Smooth muscle cell (in vitro differentiated cells): ENCODE results near the gene CRTC1. TPM values are rescaled to one million over a fixed set of nuclear protein-coding genes. Genes with fewer than 3 reads are reported as not detected.
"Not testable (repeated sequence)": the region's sequence is repeated elsewhere in the genome, so short reads cannot be mapped to it uniquely, and the experiment has no call there.

Experiments used
- DNase-seq: peaks from one replicate; lab custom pipeline; 2025; ENCODE audit not compliant: unreplicated experiment; lab: John Stamatoyannopoulos, UW
- H2AFZ ChIP-seq: fragments of 200-600 bp; sonication (generic); 2 replicates; pipeline ENCODE4 v1.6.0; 2016; ENCODE audit warnings: antibody characterized with exemption, low read depth, mild to moderate bottlenecking
- H3F3A ChIP-seq: fragments of 200-600 bp; sonication (generic); 2 replicates; pipeline ENCODE4 v1.6.0; 2017; ENCODE audit warnings: antibody characterized with exemption, low read depth
- H3K27ac ChIP-seq: fragments of 200-600 bp; sonication (generic); 2 replicates; pipeline ENCODE4 v1.5.1; 2016; ENCODE audit warnings: low read depth, mild to moderate bottlenecking
- H3K27me3 ChIP-seq: fragments of 200-600 bp; sonication (generic); 2 replicates; pipeline ENCODE4 v1.6.1; 2016; ENCODE audit warnings: low read depth, mild to moderate bottlenecking
- H3K36me3 ChIP-seq: fragments of 200-600 bp; sonication (generic); 2 replicates; pipeline ENCODE4 v1.5.1; 2016; ENCODE audit warnings: low read depth
- H3K4me1 ChIP-seq: fragments of 200-600 bp; sonication (generic); 2 replicates; pipeline ENCODE4 v1.5.1; 2016; ENCODE audit warnings: low read depth
- H3K4me2 ChIP-seq: fragments of 200-600 bp; sonication (generic); 2 replicates; pipeline ENCODE4 v1.6.0; 2016; ENCODE audit warnings: mild to moderate bottlenecking
- H3K4me3 ChIP-seq: fragments of 200-600 bp; sonication (generic); 2 replicates; pipeline ENCODE4 v1.5.1; 2016; ENCODE audit warnings: mild to moderate bottlenecking
- H3K79me2 ChIP-seq: fragments of 200-600 bp; sonication (generic); 2 replicates; pipeline ENCODE4 v1.6.0; 2016; ENCODE audit warnings: low read depth, mild to moderate bottlenecking
- H3K9ac ChIP-seq: fragments of 200-600 bp; sonication (generic); 2 replicates; pipeline ENCODE4 v1.6.0; 2016; ENCODE audit warnings: low read depth
- H3K9me3 ChIP-seq: fragments of 200-600 bp; sonication (generic); replicated peaks from 2 replicates; pipeline ENCODE4 v1.5.1; 2016; ENCODE audit warnings: low read depth
- H4K20me1 ChIP-seq: fragments of 200-600 bp; sonication (generic); 2 replicates; pipeline ENCODE4 v1.6.0; 2016; ENCODE audit warnings: low read depth
- WGBS: methylation state at CpG from one replicate; pipeline ENCODE4 v1.1.7; 2016; ENCODE audit warnings: low lambda C conversion rate; 5-methylcytosine and 5-hydroxymethylcytosine counted together
- polyA plus RNA-seq: library from polyadenylated mRNA; unstranded; fragments of >200 nt; fragmentation: Nextera tagmentation; extraction: Ambion mirVana; gene quantifications from 2 replicates; pipeline ENCODE4 v1.2.1, GENCODE V29; 2016
- total RNA-seq: library from RNA; depleted of rRNA; stranded (reverse); fragments of >200 nt; gene quantifications from 2 replicates; pipeline ENCODE4 v1.2.3, GENCODE V29; 2014
- TF ChIP-seq, protein P1 (sequence below): fragments of 200-600 bp; sonication (generic); IDR thresholded peaks from 2 replicates; pipeline ENCODE4 v1.5.1; 2017; ENCODE audit warnings: borderline replicate concordance, mild to moderate bottlenecking, antibody characterized with exemption; ENCODE audit not compliant: insufficient read depth, poor library complexity, severe bottlenecking

Gene CRTC1
- total and polyA plus RNA-seq, 2 experiments from 2014 or later, result 1.6 to 3.1 TPM

DNA sequence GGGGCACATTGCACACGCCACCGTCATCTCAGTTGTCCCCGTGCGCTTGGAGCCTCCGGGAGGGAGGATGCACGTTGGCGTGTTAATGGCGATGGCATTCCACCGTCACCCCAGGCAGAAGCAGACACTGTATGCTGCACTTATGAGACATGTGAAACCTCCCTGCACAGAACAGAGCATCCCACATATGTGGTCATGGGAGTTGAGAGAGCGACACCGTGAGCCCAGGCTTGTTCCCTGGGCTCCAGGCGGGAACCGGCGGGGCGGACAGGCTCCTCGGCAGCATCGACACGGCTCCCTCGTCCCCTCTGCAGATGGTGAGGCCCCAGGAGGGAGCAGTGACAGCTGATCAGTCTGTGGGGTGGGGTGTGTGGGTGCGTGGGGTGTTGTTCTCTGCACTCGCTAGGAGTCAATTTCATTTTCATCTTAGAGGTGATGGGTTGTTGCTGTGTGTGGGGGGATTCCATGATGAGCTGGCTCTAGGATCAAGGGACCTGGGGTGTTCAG lies 40.4 kb downstream of the CRTC1 start:
- Histone ChIP-seq H2AFZ (no peak overlapping the region), H3F3A (no peaks in the 10 kb centered on the region), H4K20me1 (peaks cover 64% of the 10 kb centered on the region), H3K4me2 (no peak overlapping the region), H3K9me3 (no peaks in the 10 kb centered on the region), H3K79me2 (peaks cover 5% of the 10 kb centered on the region), H3K27me3 (no peaks in the 10 kb centered on the region), H3K27ac (no peak overlapping the region), H3K9ac (no peak overlapping the region), H3K4me3 (no peak overlapping the region), H3K36me3 (no peaks in the 10 kb centered on the region), H3K4me1 (no peaks in the 10 kb centered on the region)
- WGBS, result 96% methylated on average over 21 of the region's 21 CpGs
- TF ChIP-seq, protein P1, sequence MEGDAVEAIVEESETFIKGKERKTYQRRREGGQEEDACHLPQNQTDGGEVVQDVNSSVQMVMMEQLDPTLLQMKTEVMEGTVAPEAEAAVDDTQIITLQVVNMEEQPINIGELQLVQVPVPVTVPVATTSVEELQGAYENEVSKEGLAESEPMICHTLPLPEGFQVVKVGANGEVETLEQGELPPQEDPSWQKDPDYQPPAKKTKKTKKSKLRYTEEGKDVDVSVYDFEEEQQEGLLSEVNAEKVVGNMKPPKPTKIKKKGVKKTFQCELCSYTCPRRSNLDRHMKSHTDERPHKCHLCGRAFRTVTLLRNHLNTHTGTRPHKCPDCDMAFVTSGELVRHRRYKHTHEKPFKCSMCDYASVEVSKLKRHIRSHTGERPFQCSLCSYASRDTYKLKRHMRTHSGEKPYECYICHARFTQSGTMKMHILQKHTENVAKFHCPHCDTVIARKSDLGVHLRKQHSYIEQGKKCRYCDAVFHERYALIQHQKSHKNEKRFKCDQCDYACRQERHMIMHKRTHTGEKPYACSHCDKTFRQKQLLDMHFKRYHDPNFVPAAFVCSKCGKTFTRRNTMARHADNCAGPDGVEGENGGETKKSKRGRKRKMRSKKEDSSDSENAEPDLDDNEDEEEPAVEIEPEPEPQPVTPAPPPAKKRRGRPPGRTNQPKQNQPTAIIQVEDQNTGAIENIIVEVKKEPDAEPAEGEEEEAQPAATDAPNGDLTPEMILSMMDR, result no peak
- no peak for DNase-seq

DNA sequence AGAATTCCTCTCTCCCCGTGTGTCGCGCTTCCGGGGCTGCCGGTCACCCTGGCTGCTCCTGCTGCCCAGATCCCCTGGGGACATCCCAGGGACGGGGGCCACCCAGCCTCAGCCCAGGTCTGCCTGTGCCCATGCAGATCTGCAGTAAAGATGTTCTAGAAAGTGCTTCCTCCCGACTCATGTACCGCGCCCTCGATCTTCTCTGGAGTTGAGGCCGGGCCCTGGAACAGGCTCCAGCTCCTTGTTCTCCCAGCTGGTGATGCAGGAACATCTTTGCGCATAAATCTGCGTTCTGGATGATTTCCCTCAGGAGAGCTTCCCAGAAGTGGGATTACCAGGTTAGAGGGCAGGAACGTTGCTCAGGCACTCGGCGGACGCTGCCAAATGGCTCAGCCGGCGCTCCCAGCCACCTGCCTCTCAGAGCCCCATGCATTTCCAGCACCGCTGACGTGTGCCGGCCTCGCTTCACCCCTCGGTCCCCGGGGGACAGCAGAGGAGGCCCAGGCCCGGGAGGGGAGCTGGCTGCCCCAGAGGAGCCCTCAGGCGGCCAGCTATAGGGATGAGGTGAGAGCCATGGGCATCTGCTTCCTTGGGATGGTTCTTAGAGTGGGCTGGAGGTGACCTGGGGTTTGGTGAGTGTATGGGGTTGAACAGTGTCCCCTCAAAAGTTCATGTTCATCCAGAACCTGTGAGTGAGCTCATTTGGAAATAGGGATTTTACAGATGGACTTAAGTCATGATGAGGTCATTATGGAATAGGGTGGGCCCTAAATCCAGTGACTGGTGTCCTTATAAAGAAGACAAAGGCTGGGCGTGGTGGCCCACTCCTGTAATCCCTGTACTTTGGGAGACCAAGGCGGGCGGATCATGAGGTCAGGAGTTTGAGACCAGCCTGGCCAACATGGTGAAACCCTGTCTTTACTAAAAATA lies 42.6 kb downstream of the CRTC1 start:
- no peaks in the 10 kb centered on the region for H3K36me3 ChIP-seq
- H4K20me1 ChIP-seq, result peaks cover 67% of the 10 kb centered on the region
- H3K9ac ChIP-seq, result no peak overlapping the region
- H3K4me3 ChIP-seq, result no peak overlapping the region
- TF ChIP-seq, protein P1, result no peak
- peaks cover 5% of the 10 kb centered on the region for H3K79me2 ChIP-seq
- H3K4me1 ChIP-seq, result no peaks in the 10 kb centered on the region
- H2AFZ ChIP-seq, result no peak overlapping the region
- H3K9me3 ChIP-seq, result no peaks in the 10 kb centered on the region
- no peak overlapping the region for H3K27ac ChIP-seq
- H3K4me2 ChIP-seq, result no peak overlapping the region
- no peak for DNase-seq
- H3F3A ChIP-seq, result no peaks in the 10 kb centered on the region
- WGBS, result 94% methylated on average over 30 of the region's 30 CpGs
- H3K27me3 ChIP-seq, result no peaks in the 10 kb centered on the region

DNA sequence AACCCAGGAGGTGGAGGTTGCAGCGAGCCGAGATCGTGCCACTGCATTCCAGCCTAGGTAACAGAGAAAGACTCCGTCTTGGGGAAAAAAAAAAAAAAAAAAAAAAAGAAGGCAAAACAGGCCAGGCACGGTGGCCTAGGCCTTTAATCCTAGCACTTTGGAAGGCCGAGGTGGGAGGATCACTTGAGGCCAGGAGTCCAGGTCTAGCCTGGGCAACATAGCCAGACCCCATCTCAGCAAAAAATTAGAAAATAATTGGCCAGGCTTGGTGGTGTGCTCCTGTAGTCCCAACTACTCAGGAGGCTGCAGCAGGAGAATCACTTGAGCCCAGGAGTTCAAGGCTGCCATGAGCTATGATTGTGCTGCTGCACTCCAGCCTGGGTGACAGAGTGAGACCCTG lies 43.4 kb downstream of the CRTC1 start:
- Histone ChIP-seq H2AFZ (no peak overlapping the region), H3K36me3 (no peaks in the 10 kb centered on the region), H3K9ac (no peak overlapping the region), H3K4me2 (no peak overlapping the region), H3K27me3 (no peaks in the 10 kb centered on the region), H3K27ac (no peak overlapping the region), H3K4me1 (no peaks in the 10 kb centered on the region), H4K20me1 (peaks cover 74% of the 10 kb centered on the region), H3K79me2 (peaks cover 5% of the 10 kb centered on the region), H3K9me3 (no peaks in the 10 kb centered on the region), H3K4me3 (no peak overlapping the region), H3F3A (no peaks in the 10 kb centered on the region)
- no peak for DNase-seq
- 90% methylated on average over 6 of the region's 6 CpGs for WGBS
- TF ChIP-seq, protein P1, result no peak

DNA sequence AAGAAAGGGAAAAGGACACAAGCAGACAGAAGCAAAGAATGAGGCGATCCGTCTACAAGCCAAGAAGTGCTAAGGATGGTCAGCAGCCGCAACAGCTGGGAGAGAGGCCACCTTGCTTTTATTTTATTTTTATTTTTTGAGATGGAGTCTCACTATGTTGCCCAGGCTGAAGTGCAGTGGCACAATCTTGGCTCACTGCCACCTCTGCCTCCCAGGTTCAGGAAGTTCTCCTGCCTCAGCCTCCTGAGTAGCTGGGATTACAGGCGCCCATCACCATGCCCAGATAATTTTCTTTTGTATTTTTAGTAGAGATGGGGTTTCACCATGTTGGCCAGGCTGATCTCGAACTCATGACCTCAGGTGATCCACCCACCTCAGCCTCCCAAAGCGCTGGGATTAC lies 44.1 kb downstream of the CRTC1 start:
- not testable (repeated sequence) for H3K4me3 ChIP-seq, H3K27me3 ChIP-seq, H3K79me2 ChIP-seq, H3F3A ChIP-seq, H3K4me1 ChIP-seq, H3K27ac ChIP-seq, H3K36me3 ChIP-seq, H3K9me3 ChIP-seq, DNase-seq, H3K9ac ChIP-seq, H2AFZ ChIP-seq, H3K4me2 ChIP-seq
- 98% methylated on average over 6 of the region's 6 CpGs for WGBS
- peaks cover 82% of the 10 kb centered on the region for H4K20me1 ChIP-seq
